GM21447 (cell line): ENCODE data around the gene HRH3.

Experiments used
- ATAC-seq: cut with Tn5 transposase; IDR thresholded peaks from one replicate; pipeline ENCODE4 v1.9.1; 2021; ENCODE audit not compliant: unreplicated experiment

Gene HRH3

DNA sequence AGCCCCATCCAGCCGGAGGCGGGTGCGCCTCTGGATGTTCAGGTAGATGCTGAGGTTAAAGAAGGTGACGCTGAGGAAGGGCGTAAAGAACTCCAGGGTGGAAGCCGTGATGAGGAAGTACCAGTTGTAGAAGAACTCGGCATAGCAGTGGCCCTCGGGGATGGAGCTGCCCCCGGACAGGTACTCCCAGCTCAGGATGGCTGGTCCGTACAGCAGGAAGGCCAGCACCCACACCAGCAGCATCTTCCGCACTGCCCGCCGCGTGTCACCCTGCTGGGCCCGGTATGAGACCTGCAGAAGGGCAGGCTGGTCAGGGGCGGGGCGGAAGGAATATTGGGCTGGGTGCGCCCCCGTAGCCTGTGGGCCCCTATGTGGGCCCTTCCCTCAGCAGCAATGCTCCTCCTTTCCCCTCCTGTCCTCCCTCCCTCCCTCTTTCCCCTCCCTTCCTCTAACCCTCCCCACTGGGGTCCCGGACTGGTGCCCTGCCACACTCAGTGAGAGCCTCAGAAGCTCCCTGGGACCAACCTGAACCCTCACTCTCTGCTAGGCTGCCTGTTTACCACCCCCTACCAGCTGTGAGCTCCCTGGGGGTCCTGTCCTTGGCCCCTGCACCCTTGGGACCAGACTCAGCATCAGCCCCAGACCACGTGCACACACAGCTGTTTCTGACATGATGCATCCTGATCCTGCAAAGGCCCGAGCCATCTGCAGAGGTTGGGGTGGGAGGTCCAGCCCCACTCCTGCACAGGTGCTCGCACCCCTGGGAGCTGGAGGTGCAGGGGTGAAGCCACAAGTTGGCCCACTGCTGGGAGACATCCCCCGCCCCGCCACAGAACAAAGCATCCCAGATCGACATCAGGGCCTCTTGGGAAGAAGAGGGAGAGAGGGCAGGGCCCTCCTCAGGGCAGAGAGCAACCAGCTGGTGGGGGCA lies 3.2 kb downstream of the HRH3 start:
- no peak for ATAC-seq

DNA sequence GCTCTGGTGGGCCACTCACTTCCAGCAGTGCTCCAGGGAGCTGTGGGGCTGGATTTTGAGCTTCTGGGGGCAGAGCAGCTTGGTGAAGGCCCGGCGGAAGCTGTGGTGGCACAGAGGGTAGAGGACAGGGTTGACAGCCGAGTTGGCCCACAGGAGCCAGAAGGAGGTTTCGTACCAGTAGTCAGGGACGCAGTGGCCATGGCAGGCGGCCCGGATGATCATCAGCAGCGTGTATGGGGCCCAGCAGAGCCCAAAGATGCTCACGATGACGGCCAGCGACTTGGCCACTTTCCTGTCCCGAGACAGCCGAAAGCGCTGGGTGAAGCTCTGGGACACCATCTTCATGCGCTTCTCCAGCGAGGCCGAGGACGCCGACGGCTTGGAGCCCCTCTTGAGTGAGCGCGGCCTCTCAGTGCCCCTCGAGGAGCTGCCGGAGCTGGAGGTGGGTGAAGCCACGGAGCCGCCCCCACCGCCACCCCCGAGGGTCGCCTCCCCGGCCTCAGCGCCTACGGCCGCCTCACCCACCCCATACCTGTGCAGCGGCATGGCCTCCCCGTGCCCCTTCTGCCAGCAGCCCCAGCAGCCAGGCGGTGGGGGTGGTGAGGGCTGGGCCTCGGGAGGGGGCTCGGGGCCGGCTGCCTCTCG lies 4.0 kb downstream of the HRH3 start:
- no peak for ATAC-seq

DNA sequence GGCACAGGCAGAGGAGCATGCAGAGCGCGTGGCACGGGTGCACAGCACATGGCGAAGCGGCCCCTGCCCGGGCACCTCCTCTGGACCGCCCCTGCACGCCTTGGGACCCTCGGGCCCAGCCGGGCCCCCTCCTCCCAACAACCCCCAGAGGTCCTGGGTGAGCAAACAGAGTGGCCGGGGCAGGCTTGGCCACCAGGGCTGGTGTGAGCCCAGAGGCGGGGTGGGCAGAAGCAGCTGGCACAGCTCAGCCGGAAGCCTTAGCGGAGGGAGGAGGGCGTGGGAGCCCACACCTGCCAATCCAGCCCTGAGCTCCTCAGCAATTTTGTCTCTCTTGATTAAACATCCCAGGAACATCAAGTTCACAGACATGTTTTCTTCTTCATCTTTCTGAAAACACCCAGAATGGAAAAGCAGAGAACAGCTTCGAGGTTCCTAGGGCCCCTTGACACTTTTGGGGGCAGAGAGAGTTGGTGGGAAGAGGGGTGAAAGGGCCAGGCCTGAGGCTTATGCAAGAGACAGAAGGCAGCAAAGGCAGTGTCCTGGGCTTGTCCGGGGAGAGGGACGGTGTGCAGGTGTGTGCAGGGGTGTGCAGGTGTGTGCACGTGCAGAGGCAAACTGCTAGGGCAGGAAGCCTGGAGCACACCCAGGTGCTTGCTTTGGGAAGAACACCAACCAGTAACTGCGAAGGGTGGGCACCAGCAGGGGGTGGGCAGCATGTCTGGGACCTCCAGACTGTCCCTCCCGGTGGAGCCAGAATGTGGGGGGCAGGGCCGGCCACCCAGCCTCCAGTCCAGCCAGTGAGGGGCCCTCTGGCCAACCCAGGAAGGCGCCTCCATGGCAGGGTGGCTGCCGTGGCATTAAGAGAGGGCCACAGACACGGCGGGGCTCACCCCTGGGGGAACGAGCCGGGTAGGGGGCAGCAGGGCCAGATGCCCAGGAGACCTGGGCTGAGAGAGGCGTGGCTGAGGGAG lies 4.8 kb downstream of the HRH3 start:
- no peak for ATAC-seq

DNA sequence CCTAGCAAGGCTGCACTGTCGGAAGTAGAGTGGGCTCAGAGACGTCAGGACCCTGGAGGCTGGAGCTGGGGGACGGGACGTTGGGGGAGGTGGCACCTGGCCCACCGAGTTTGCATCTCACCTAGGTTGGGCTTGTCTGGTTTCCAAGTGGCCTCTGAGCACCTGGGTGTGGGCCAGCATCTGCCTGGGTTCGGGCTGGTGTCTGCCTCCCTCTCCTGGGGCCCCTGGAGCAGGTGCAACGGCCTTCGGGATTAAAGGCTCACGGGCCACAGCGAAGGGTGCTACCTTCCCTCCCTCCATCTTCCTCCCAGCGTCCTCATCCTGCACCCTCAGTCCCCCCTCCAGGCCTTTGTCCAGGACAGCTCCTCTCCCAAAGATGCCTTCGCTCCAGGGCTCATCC lies 6.0 kb downstream of the HRH3 start:
- no peak for ATAC-seq

DNA sequence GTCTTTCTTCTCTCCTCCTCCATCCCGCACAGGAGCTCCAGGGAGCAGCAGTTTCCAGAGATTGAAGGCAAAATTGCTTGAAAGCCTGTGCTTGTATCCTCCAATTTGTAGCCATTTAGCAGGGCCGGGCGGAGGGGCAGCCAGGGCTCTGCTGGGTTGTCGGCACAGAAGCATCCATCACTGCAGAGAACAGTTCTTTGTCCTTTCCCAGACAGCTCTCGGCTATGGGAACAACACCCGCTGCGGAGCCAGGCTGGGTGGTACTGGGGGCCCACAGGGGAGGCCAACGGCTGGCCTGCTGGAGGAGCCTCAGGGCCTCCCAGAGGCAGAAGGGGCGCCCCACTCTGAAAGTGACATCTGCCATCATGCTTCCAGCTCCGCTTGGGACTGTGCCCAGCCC lies 7.8 kb downstream of the HRH3 start:
- no peak for ATAC-seq

DNA sequence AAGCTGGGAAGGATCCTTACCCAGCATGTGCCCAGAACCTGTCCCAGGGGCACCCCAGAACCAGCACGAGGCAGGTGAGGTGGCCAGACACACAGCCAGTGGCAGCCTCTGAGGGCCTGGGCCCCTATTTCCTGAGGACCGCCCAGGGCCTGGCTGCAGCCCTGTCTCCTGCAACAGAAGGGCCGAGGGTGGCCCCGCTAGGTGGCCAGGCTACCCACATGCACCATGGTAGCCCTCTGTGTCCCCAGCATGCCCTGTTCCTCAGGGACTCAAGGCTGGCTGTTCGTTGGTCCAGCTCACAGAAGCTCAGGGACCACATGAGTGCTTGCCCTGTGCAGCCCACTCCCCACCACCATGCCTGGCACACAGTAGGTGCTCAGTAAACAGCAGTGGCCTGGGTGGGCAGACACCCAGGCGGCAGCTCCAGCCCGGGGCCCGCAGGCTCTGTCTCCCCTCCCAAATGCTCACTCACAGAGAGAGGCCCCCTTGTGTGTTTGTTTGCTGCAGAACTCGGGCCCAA lies 8.2 kb downstream of the HRH3 start:
- ATAC-seq, result no peak

DNA sequence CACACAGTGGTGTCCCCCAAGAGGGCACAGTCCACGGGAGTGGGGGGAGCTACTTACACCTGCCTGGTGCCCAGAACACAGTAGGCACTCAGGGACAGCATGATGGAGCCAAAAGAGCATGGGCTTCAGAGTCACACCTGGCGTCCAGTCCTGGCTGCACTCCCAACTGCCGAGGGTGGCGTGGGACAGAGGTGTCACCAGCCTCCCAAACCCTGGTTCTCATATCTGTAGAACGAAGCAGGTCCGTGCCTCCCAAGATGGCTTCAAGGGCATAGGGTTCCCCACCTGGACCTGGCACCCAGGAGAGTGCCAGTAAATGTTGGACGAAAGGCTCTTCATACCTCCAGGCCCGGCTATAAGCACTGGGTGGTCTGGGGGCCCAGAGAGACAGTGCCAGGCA lies 8.9 kb downstream of the HRH3 start:
- ATAC-seq, result no peak

DNA sequence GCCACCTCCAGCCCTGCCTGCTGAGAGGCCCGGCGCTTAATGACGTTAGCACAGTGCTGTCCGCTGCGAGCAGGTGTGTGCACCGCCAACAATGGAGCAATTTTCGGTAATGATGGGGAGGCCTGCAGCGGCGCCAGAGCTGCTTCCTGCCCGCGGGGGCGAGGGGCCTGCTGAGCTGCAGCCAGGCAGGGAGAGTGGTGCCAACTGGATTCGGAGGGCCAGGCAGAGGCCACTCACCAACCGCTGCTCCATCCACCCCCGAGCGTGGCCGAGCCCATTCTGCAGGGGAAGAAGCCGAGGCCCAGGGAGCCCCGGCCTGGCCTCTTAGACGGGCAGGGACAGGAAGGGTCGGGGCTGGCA lies 9.6 kb downstream of the HRH3 start:
- no peak for ATAC-seq

DNA sequence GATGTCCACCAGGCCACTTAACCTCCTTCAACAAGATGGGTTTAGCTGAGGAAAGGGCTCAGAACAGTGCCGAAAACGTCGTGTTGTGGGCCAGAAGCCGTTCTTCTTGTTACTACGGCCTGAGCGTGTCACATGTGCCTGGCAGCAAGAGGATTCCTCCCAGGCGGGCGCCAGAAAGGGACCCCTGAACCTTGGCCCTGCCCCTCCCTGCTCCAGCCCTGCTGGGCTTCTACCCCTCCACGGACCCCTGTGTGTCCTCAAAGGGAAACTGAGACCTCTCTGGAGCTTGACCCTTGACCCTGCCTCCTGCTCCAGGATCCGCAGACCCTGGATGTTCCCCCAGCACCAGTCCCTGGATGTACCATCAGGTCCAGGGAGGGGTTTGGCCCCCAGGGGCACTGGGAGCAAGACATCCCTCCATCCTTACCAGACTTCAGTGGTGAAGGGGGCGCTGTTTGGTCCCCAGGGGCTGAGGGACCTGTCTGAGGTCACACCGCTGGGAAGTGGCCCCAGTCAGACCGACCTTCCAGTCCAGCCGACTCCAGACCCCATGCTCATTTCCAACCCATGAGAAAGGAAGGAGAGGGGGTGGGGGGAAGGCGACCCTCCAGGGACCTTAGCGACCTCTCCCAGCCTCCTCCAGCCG lies 10.1 kb downstream of the HRH3 start:
- ATAC-seq, result no peak

DNA sequence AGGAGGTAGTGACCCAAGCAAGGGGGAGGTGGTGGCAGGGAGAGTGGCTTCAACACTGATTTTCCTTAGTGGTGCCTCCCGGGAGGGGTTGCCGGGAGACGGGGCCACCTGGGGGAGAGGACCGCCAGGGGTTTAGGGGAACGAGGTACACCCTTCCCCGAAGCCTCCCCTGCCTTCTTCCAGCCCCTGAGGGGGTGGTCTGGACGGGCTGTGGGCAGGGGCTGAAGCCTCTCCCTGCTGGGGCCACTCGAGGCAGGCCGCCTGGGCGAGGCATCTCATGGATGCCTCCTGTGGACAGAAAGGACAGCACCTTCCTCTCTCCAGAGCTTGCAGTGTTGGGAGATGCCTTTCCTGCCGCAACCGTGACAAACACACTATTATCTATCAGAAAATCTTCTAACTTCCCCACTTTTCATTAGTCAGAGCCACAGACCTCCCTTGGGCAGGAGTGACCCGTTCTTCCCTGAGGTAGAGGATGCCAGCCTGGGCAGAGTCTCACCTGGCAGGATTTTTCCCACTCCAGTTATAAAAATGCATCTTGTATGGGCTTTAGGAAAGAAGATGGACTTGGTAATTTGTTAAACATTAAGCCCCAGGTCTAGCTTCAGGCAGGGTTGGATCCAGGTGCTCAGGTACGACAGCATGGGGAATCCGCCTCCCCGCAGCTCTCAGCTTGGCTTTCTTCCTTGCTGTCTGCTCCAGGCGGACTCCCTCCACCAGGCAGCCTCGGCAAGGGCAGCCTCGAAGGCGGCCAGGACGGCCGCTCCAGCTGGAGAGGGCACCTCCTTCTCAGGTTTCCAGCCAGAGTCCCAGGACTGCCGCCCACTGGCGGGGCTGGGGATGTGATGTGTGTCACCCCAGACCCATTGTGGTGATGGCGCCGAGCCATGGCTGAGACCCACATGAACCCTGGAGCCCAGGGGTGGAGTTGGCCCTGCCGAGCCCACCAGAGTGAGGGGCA lies 11.0 kb downstream of the HRH3 start:
- ATAC-seq, result no peak

DNA sequence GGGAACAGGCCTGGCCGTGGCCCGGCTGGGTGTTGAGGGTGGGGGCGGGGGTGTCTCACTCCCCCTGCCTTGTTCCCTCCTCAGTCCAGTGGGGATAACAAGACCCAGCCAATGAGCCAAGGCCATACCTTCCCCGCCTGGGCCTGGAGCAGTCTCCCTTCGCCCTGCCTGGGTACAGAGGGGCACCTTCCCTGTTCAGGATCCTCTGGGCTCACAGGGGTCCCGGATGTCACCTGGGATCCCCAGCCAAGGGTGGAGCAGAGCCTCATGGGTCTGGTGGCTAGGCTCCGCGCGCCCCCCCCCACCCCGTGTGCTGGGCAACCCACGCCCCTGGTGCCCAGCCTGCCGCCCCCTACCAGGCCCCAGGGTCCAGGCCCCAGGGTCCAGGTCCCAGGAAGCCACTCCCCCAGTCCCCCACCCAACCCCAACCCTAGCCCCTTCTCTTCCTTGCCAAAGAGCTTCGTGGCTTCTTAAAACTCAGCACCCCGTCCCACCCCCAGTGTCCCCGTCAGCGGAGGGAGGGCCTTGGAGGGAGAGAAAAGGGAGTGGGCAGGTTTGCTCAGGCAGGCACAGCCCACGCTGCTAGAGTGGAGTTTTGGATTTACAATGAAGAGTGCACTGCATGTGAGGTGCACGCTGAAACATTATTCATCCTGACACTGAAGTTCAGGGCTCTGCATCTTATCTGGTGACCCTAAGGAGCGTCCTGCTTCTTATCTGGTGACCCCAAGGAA lies 11.8 kb downstream of the HRH3 start:
- no peak for ATAC-seq

DNA sequence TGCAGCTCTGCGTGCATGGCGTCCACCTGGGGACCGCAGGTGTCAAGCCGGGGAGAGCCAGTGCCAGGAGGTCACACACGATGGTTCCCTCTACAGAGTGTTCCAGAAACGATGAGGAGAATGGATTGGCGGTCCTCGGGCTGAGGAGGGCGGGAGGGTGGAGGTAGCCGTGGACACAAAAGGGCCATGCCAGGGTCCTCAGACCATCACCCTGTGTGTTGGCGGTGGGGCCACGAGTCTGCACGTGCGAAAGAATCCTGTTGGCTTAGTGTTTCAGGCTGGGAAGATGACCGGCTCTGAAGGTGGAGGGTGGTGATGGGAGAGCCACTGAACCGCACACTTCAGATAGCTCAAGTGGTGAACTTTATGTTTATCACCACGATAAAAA lies 13.7 kb downstream of the HRH3 start:
- ATAC-seq, result no peak

DNA sequence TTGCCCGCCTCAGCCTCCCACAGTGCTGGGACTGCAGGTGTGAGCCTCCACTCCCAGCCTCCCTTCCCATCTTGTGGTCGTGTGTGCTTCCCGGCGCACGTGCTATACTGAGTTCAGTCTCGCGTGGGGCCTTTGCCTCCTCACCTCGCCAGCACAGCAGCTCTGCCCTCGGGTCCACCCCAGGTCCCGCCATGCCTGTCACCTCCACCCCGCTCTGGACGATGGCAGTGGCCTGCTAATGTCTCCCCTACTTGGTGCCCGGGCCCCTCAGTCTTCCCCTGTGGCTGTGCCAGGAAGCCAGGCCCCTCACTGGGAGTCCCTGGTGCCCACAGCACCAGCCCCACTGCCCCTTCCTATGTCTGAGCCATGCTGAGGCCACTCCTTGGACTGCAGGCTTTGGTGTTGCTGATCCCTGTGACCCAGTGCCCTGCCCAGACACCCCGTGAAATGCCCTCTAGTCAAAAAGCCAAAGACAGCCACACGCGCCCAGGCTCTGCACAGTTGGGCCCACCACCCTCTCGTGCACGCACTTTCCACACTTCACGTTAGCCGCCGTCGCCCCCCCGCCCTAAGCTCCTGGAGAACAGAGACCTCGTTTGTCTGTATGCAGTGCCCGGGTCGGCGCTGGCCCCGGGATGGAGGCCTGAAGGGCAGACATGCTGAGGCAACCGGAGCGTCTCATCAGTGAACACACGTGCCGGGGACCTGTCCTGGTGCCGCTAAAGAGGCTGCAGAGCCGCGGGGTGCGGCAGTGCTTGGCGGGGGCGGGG lies 14.3 kb downstream of the HRH3 start:
- ATAC-seq, result no peak

DNA sequence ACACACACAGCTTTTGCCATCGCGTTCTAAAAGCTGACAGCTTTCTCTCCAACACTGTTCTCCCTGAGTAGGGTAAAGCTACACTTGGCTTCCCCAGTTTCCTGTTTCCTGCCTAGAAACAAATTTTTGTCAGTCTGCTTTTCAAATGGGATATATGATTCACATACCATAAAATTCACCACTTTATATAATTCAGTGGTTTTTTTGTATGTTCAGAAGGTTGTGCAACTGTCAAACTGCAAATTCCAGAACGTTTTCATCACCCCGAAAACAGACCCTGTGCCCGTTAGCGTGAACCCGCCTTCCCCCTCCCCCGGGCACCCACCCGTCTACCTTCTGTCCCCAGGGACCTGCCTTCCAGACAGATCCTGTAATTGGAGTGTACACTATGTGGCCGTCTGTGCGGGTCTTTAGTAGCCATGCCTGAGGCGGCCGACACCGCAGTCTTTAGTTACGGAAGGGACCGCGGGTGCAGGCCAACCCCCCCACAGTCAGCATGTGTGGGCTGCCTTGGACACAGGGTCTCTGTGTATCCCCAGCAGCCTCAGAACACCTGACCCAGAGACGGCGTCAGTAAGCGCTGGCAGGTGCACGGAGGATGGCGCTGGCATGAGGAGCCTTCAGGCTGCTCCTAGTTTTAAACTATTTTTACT lies 16.6 kb downstream of the HRH3 start:
- ATAC-seq, result no peak

DNA sequence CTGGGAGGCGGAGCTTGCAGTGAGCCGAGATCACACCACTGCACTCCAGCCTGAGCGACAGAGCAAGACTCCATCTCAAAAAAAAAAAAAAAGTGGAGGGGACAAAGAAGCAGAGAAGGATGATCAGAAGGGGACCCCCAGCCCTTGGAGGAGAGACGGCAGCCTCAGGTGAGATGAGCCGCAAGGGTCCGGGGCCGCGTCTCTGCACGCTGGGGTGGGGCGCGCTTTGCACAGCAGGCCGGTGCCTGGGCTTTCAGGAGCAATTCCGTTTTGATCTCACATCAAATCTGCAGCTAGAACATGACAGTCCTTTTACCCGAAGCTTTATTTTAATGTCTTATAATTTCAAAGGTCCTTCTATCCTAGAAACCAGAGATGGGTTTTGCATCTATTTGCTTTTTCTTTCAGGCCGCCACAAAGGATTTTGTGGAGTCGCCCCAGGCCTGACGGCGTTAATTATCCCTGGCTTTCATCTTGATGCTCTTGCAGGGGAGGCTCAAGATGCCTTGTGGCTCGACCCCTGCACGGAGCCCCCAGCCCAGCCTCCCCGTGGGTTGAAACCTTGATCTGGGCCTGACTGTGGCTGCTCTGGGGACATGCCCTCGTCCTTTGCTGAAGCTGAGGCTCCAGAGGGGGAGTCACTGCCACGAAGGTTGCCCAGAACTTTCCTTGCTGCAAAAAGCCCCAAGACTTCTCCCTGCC lies 17.3 kb downstream of the HRH3 start:
- no peak for ATAC-seq

DNA sequence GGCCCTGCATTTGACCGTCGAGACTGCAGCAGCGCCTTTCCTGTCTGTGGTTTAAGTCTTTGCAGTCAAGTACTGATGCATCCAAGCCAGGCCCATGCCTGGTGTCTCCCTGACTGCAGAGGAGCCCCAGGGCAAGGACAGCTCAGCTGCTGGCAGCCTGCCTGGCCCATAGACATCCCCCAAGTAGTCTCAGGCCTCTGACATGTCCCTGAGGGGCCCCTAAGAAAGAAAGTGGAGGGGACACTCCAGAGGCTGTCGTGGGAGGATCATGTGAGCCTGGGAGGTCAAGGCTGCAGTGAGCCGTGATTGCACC lies 18.0 kb downstream of the HRH3 start:
- no peak for ATAC-seq
